ENCODE results near the gene DIP2C.
A peak's percentile ranks its signal among the peaks of the same experiment; 100 is the strongest.
"Not testable (repeated sequence)": the region's sequence is repeated elsewhere in the genome, so short reads cannot be mapped to it uniquely, and the experiment has no call there.

DIP2C gene

GRCh38 chr10:517241-517830 lies 172.1 kb downstream of the DIP2C start:
- DNase-seq (ENCODE audit: low read depth in 3 of 3): no peak

GRCh38 chr10:516764-517163 lies 172.7 kb downstream of the DIP2C start:
- no peak for DNase-seq (ENCODE audit: low read depth in 3 of 3)

- no peak for DNase-seq (ENCODE audit: low read depth in 3 of 3)
Observed at GRCh38 chr10:515674-516073, 173.8 kb downstream of the DIP2C start.

GRCh38 chr10:514137-514671 lies 175.3 kb downstream of the DIP2C start:
- DNase-seq (ENCODE audit: low read depth in 3 of 3): no peak

GRCh38 chr10:513393-513792 lies 176.1 kb downstream of the DIP2C start:
- DNase-seq (ENCODE audit: low read depth in 3 of 3): no peak

GRCh38 chr10:512661-513060 lies 176.8 kb downstream of the DIP2C start:
- not testable (repeated sequence) for DNase-seq (ENCODE audit: low read depth in 3 of 3)

GRCh38 chr10:511849-512191 lies 177.6 kb downstream of the DIP2C start:
- DNase-seq (ENCODE audit: low read depth in 3 of 3): no peak

- DNase-seq (ENCODE audit: low read depth in 3 of 3): peak; percentile 50 to 73 (median 64)
Observed at GRCh38 chr10:511101-511848, 178.2 kb downstream of the DIP2C start.

- no peak for DNase-seq (ENCODE audit: low read depth in 3 of 3)
Observed at GRCh38 chr10:510415-510881, 179.0 kb downstream of the DIP2C start.

GRCh38 chr10:509361-510102 lies 179.9 kb downstream of the DIP2C start:
- DNase-seq (ENCODE audit: low read depth in 3 of 3): no peak

GRCh38 chr10:508726-509125 lies 180.7 kb downstream of the DIP2C start:
- DNase-seq (ENCODE audit: low read depth in 3 of 3): no peak

GRCh38 chr10:507908-508444 lies 181.5 kb downstream of the DIP2C start:
- no peak for DNase-seq (ENCODE audit: low read depth in 3 of 3)

- DNase-seq (ENCODE audit: low read depth in 3 of 3): no peak
Observed at GRCh38 chr10:507355-507699, 182.1 kb downstream of the DIP2C start.

- no peak for DNase-seq (ENCODE audit: low read depth in 3 of 3)
Observed at GRCh38 chr10:506451-507354, 182.8 kb downstream of the DIP2C start.

GRCh38 chr10:505419-505818 lies 184.0 kb downstream of the DIP2C start:
- no peak for DNase-seq (ENCODE audit: low read depth in 3 of 3)

- DNase-seq (ENCODE audit: low read depth in 3 of 3): no peak
Observed at GRCh38 chr10:504806-505205, 184.7 kb downstream of the DIP2C start.

GRCh38 chr10:504121-504611 lies 185.3 kb downstream of the DIP2C start:
- no peak for DNase-seq (ENCODE audit: low read depth in 3 of 3)

GRCh38 chr10:501596-501995 lies 187.9 kb downstream of the DIP2C start:
- no peak for DNase-seq (ENCODE audit: low read depth in 3 of 3)

GRCh38 chr10:500876-501275 lies 188.6 kb downstream of the DIP2C start:
- no peak for DNase-seq (ENCODE audit: low read depth in 3 of 3)

GRCh38 chr10:499991-500390 lies 189.5 kb downstream of the DIP2C start:
- no peak for DNase-seq (ENCODE audit: low read depth in 3 of 3)

- no peak for DNase-seq (ENCODE audit: low read depth in 3 of 3)
Observed at GRCh38 chr10:498760-499435, 190.6 kb downstream of the DIP2C start.
